Heart left ventricle (tissue), 16 donors: Measurements from ENCODE around the gene INTS2. TPM values are rescaled to one million over a fixed set of nuclear protein-coding genes. Genes with fewer than 3 reads are reported as not detected.
"Not testable (repeated sequence)": the region's sequence is repeated elsewhere in the genome, so short reads cannot be mapped to it uniquely, and the experiment has no call there.

Experiments
- ATAC-seq, 4 donors: fragments of 200-7000 bp; cut with Tn5 transposase; one replicate each; pipeline ENCODE4 v1.9.1; 2020 to 2022; ENCODE audit warnings: moderate library complexity in 4 of 4, mild to moderate bottlenecking in 3 of 4, moderate number of reproducible peaks in 1 of 4
- DNase-seq, 5 donors: peaks; one replicate each; pipeline ENCODE4 v3.0.0-alpha.2; 2020
- H3K27ac ChIP-seq, 12 donors: fragments of 200-600 bp; sonication (generic) in 4 of 12; one replicate each; pipeline versions ENCODE4 v1.5.0 to v1.8.0; 2016 to 2022; ENCODE audit warnings: mild to moderate bottlenecking in 2 of 12
- H3K27me3 ChIP-seq, 9 donors: fragments of 200-600 bp; sonication (generic) in 2 of 9; one replicate each; pipeline versions ENCODE4 v1.5.1 to v1.8.0; 2016 to 2022; ENCODE audit warnings: mild to moderate bottlenecking in 3 of 9
- H3K36me3 ChIP-seq, 9 donors: fragments of 200-600 bp; sonication (generic) in 2 of 9; one replicate each; pipeline versions ENCODE4 v1.5.0 to v1.8.0; 2018 to 2022; ENCODE audit warnings: mild to moderate bottlenecking in 2 of 9
- H3K4me1 ChIP-seq, 12 donors: fragments of 200-600 bp; sonication (generic) in 4 of 12; one replicate each; pipeline versions ENCODE4 v1.5.0 to v1.8.0; 2016 to 2022; ENCODE audit warnings: mild to moderate bottlenecking in 3 of 12
- H3K4me3 ChIP-seq, 12 donors: fragments of 200-600 bp; sonication (generic) in 4 of 12; one replicate each; pipeline versions ENCODE4 v1.5.0 to v1.8.0; 2017 to 2022; ENCODE audit warnings: mild to moderate bottlenecking in 9 of 12, moderate library complexity in 4 of 12
- H3K9me3 ChIP-seq, 12 donors: fragments of 200-600 bp; sonication (generic) in 4 of 12; one replicate each; pipeline versions ENCODE4 v1.5.0 to v1.8.0; 2016 to 2022; ENCODE audit warnings: mild to moderate bottlenecking in 1 of 12
- POLR2A ChIP-seq, 2 donors: fragments of 450-650 bp; IDR thresholded peaks; one replicate each; pipeline ENCODE4 v1.6.1; 2017; ENCODE audit warnings: antibody characterized with exemption in 2 of 2, mild to moderate bottlenecking in 2 of 2, moderate library complexity in 2 of 2
- WGBS, 4 donors: extraction: QIAGEN DNeasy Blood & Tissue Kit in 2 of 4; methylation state at CpG; one replicate each; pipeline versions ENCODE4 v1.1.5 to v1.1.7; 2013 to 2018; 5-methylcytosine and 5-hydroxymethylcytosine counted together
- intact Hi-C, 10 donors: fragments of 100-400 bp; cut with DNase I; formaldehyde crosslinking; loops; one replicate each; pipeline versions ENCODE4 v1.11.1 to v1.14.2; 2022
- polyA plus RNA-seq, 2 donors: library from polyadenylated mRNA; stranded (reverse); fragments of 200-250 nt; gene quantifications; one replicate each; pipeline ENCODE4 v1.2.3, GENCODE V29; 2013
- total RNA-seq, 9 donors: library from RNA; depleted of rRNA in 2 of 9; stranded (reverse); fragments of >200 nt in 2 of 9; fragmentation: NEBNext Ultra II Directional in 3 of 9; extraction: Animal tissue kit (Norgen Biotek cat#: 25700) in 3 of 9; gene quantifications; one replicate each; pipeline versions ENCODE4 v1.1.0 to v1.2.4, GENCODE V29; 2016 to 2023
- TF ChIP-seq, protein P1 (sequence below), 12 donors: fragments of 200-600 bp; sonication (generic) in 4 of 12; IDR thresholded peaks; one replicate each; pipeline versions ENCODE4 v1.5.0 to v1.8.0; 2018 to 2022; ENCODE audit warnings: antibody characterized with exemption in 12 of 12, mild to moderate bottlenecking in 5 of 12
- donor health status: ischemic (EF 13 %, LVEDD 7.1; RV severe dilation, severe dysfunction).
- donor health status: healthy with polysubstance abuse.
- donor health status: DM: no; HTN: yes; CAD: no.
- donor health status: DM: no; HTN: no; CAD: no.
- donor health status: ischemic (EF 25% LVEDD 6.9; RV normal size, moderate dysfunction).
- donor health status: ischemic (EF 25% LVEDD 5.7; RV mildly dilated, moderate dysfunction).
- donor health status: healthy.
- donor health status: DM: yes; HTN: yes; CAD: no.
- donor health status: ischemic (EF 35%, LVEDD 5.7; RV mildly dilated, moderate dysfunction).
- donor health status: nonischemic (EF 11% LVEDD 7.7; RV severe dilation, severe dysfunction).
- donor health status: DM: yes; HTN: yes; CAD: no.
- donor health status: PGD.
- donor health status: ischemic (EF 29% LVEDD 5.4; RV normal size, mild dysfunction).
- donor health status: nonischemic (EF 23%, LVEDD 6.1; RV moderate dilation, normal function).

The INTS2 gene
- total and polyA plus RNA-seq, 11 donors: 3.0 to 16.6 (median 9.5) TPM

DNA sequence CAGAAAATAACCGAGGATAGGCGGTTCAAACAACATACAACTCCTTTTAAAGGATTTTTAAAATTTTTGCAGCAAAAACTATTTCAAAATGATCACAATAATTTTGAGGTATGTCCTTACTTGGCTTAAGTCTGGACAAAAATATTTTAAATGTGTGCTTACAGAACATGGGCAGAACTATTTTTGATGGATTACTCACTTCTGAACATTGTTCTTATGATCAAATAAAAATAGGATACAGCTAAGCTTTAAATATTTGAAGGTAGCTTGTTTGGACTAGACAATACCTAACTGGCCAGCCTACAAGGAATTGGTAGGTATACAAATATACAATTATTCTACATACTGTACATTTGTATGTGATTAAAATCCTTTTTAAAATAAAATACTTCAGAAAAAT lies 14.3 kb upstream of the INTS2 start:
- intact Hi-C loops: no loop called here
- WGBS, 4 donors: 93 to 97% (median 97%) methylated on average over 2 of the region's 2 CpGs
- H3K9me3 ChIP-seq: no peaks in the 10 kb centered on the region
- no peaks in the 10 kb centered on the region for H3K27me3 ChIP-seq
- ATAC-seq (no peak), DNase-seq (no peak)
- H3K27ac ChIP-seq: no peak overlapping the region
- no peaks in the 10 kb centered on the region for H3K4me1 ChIP-seq
- no peak overlapping the region for H3K4me3 ChIP-seq
- peaks cover 0 to 66% (median 54%) of the 10 kb centered on the region in 9 donors for H3K36me3 ChIP-seq
- TF ChIP-seq, protein P1, sequence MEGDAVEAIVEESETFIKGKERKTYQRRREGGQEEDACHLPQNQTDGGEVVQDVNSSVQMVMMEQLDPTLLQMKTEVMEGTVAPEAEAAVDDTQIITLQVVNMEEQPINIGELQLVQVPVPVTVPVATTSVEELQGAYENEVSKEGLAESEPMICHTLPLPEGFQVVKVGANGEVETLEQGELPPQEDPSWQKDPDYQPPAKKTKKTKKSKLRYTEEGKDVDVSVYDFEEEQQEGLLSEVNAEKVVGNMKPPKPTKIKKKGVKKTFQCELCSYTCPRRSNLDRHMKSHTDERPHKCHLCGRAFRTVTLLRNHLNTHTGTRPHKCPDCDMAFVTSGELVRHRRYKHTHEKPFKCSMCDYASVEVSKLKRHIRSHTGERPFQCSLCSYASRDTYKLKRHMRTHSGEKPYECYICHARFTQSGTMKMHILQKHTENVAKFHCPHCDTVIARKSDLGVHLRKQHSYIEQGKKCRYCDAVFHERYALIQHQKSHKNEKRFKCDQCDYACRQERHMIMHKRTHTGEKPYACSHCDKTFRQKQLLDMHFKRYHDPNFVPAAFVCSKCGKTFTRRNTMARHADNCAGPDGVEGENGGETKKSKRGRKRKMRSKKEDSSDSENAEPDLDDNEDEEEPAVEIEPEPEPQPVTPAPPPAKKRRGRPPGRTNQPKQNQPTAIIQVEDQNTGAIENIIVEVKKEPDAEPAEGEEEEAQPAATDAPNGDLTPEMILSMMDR (IDR thresholded peaks at IDR 0.05): no peak
- TF ChIP-seq POLR2A (IDR thresholded peaks at IDR 0.05): no peak

DNA sequence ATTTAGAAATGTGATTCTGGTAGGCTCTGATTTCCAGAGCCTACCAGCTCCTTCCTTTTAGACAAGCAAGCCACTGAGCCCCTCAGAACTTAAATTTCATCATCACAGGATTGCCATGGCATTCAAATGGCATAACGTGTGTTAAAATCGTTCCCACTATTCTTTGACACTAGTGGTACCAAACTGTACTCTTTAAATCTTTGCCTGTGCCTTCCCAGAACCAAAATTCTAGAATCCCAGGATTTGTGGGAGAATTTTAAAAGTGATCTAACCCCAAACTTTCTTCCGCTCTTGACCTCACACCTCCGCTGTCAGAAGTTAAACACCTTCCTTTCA lies 287 bp upstream of the INTS2 start:
- no peaks in the 10 kb centered on the region for H3K9me3 ChIP-seq
- DNase-seq (no peak), ATAC-seq (no peak)
- H3K27me3 ChIP-seq: no peaks in the 10 kb centered on the region
- TF ChIP-seq, protein P1 (IDR thresholded peaks at IDR 0.05): no peak
- no peak for TF ChIP-seq POLR2A (IDR thresholded peaks at IDR 0.05)
- WGBS, 4 donors: 39 to 51% (median 44%) methylated on average over 4 of the region's 4 CpGs
- peaks cover 0 to 26% (median 20%) of the 10 kb centered on the region in 9 donors for H3K36me3 ChIP-seq
- peak overlapping the region in 11 of 12 donors; percentile 73 to 89 (median 82) for H3K27ac ChIP-seq
- H3K4me3 ChIP-seq: peak overlapping the region; percentile 59 to 85 (median 76)
- H3K4me1 ChIP-seq: peaks cover 0 to 18% (median 13%) of the 10 kb centered on the region in 12 donors
- intact Hi-C loops: loop anchor here in 5 of 10 donors (2.0 to 10.0 kb wide), 3 partner anchors 63 to 139 kb away; partner anchors contain the start of genes MED13 (in 5 of the 5) and BRIP1 (in 1 of the 5)

DNA sequence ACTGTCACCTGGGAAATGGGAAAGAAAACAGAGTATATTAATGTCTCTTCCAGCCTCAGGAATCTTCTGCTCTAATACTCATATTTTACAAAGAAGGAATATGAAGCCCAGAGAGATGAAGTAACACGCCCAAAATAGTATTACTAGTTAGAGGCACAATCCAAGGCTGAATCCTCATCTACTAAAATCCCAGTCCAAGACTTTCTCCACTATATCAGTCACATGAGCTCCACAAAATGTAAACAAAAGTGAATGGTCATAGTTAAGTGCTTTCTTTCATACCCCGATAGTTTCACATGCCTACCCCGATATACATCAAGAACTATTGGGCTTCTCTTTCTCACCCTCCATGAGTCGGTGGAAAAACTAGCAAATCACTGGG lies 965 bp downstream of the INTS2 start:
- DNase-seq (no peak), ATAC-seq (peak in 3 of 4 donors; percentile 19 to 35 (median 34))
- WGBS, 4 donors: 12 to 17% (median 13%) methylated on average over 4 of the region's 4 CpGs
- H3K27me3 ChIP-seq: no peaks in the 10 kb centered on the region
- H3K4me1 ChIP-seq: peaks cover 0 to 18% (median 13%) of the 10 kb centered on the region in 12 donors
- peaks cover 0 to 37% (median 31%) of the 10 kb centered on the region in 9 donors for H3K36me3 ChIP-seq
- H3K27ac ChIP-seq: peak overlapping the region; percentile 43 to 89 (median 82)
- peak overlapping the region; percentile 59 to 85 (median 76) for H3K4me3 ChIP-seq
- TF ChIP-seq, protein P1 (IDR thresholded peaks at IDR 0.05): no peak
- no peak for TF ChIP-seq POLR2A (IDR thresholded peaks at IDR 0.05)
- intact Hi-C loops: loop anchor here in 5 of 10 donors (2.0 to 10.0 kb wide), 3 partner anchors 62 to 140 kb away; partner anchors contain the start of genes MED13 (in 5 of the 5) and BRIP1 (in 1 of the 5)
- no peaks in the 10 kb centered on the region for H3K9me3 ChIP-seq

- 95 to 98% (median 96%) methylated on average over 15 of the region's 15 CpGs for WGBS, 4 donors
Observed at GRCh38 chr17:61915162-61915561, 12.6 kb downstream of the INTS2 start.

More at GRCh38 chr17:61915162-61915561, 12.6 kb downstream of the INTS2 start:
- H3K9me3 ChIP-seq, H3K27ac ChIP-seq, intact Hi-C loops, H3K4me1 ChIP-seq, H3K4me3 ChIP-seq, ATAC-seq, H3K27me3 ChIP-seq, DNase-seq: not testable (repeated sequence)
- peaks cover 2 to 81% (median 65%) of the 10 kb centered on the region in 9 donors for H3K36me3 ChIP-seq
